SK-N-SH treated with all-trans-retinoic acid at 6 μM for 48 hours (cell line): ENCODE results near the gene CDX1.

Experiments
- ATAC-seq: fragments of 200-7000 bp; cut with Tn5 transposase; 3 replicates; pipeline ENCODE4 v1.9.1; 2020; ENCODE audit warnings: mild to moderate bottlenecking, moderate library complexity
- ARNTL ChIP-seq: fragments of 450-650 bp; formaldehyde crosslinking; IDR thresholded peaks from 2 replicates; pipeline ENCODE4 v1.5.0; 2020; ENCODE audit warnings: low read depth, mild to moderate bottlenecking, moderate library complexity, borderline replicate concordance
- BACH2 ChIP-seq: fragments of 250-450 bp; sonication (Bioruptor Pico); IDR thresholded peaks from 2 replicates; pipeline ENCODE4 v1.9.0; 2021; ENCODE audit warnings: mild to moderate bottlenecking, borderline replicate concordance
- CREB5 ChIP-seq: fragments of 250-450 bp; sonication (Bioruptor Pico); IDR thresholded peaks from 2 replicates; pipeline ENCODE4 v1.5.1; 2020; ENCODE audit warnings: low read depth, mild to moderate bottlenecking, moderate library complexity
- CSDC2 ChIP-seq: fragments of 250-450 bp; sonication (Bioruptor Pico); IDR thresholded peaks from 2 replicates; pipeline ENCODE4 v1.5.0; 2020; ENCODE audit warnings: mild to moderate bottlenecking, moderate library complexity
- CSRNP3 ChIP-seq: fragments of 250-450 bp; sonication (Bioruptor Pico); IDR thresholded peaks from 2 replicates; pipeline ENCODE4 v1.5.1; 2021; ENCODE audit warnings: mild to moderate bottlenecking, moderate library complexity
- ESRRG ChIP-seq: fragments of 250-450 bp; sonication (Bioruptor Pico); IDR thresholded peaks from 2 replicates; pipeline ENCODE4 v1.6.1; 2021; ENCODE audit warnings: mild to moderate bottlenecking
- GLIS3 ChIP-seq: fragments of 250-450 bp; sonication (Bioruptor Pico); IDR thresholded peaks from 2 replicates; pipeline ENCODE4 v1.5.0; 2020; ENCODE audit warnings: mild to moderate bottlenecking, moderate library complexity
- ISL1 ChIP-seq: fragments of 250-450 bp; sonication (Bioruptor Pico); IDR thresholded peaks from 2 replicates; pipeline ENCODE4 v2.1.2; 2022; ENCODE audit warnings: mild to moderate bottlenecking, moderate library complexity
- OSR1 ChIP-seq: fragments of 250-450 bp; sonication (Bioruptor Pico); IDR thresholded peaks from 2 replicates; pipeline ENCODE4 v1.8.0; 2022; ENCODE audit warnings: moderate library complexity, mild to moderate bottlenecking, inconsistent platforms
- PATZ1 ChIP-seq: fragments of 250-450 bp; sonication (Bioruptor Pico); IDR thresholded peaks from 2 replicates; pipeline ENCODE4 v1.8.0; 2020; ENCODE audit warnings: mild to moderate bottlenecking, moderate library complexity, borderline replicate concordance
- POU6F1 ChIP-seq: fragments of 250-450 bp; sonication (Bioruptor Pico); IDR thresholded peaks from 2 replicates; pipeline ENCODE4 v1.8.0; 2021; ENCODE audit warnings: low read depth, mild to moderate bottlenecking, moderate library complexity, borderline replicate concordance
- PPARA ChIP-seq: fragments of 250-450 bp; sonication (Bioruptor Pico); IDR thresholded peaks from 2 replicates; pipeline ENCODE4 v1.5.0; 2020; ENCODE audit warnings: mild to moderate bottlenecking, borderline replicate concordance
- RARB ChIP-seq: fragments of 250-450 bp; sonication (Bioruptor Pico); IDR thresholded peaks from 2 replicates; pipeline ENCODE4 v1.8.0; 2021; ENCODE audit warnings: mild to moderate bottlenecking, moderate library complexity
- SNAI2 ChIP-seq: fragments of 250-450 bp; sonication (Bioruptor Pico); IDR thresholded peaks from 2 replicates; pipeline ENCODE4 v1.5.0; 2020; ENCODE audit warnings: mild to moderate bottlenecking, moderate library complexity
- TCF4 ChIP-seq: fragments of 250-450 bp; sonication (Bioruptor Pico); IDR thresholded peaks from 2 replicates; pipeline ENCODE4 v1.8.0; 2021; ENCODE audit warnings: mild to moderate bottlenecking, moderate library complexity, borderline replicate concordance
- TOX ChIP-seq: fragments of 250-450 bp; sonication (Bioruptor Pico); IDR thresholded peaks from 2 replicates; pipeline ENCODE4 v1.8.0; 2021; ENCODE audit warnings: mild to moderate bottlenecking, moderate library complexity, borderline replicate concordance
- ZC3H10 ChIP-seq: fragments of 250-450 bp; sonication (Bioruptor Pico); IDR thresholded peaks from 2 replicates; pipeline ENCODE4 v1.5.1; 2021; ENCODE audit warnings: mild to moderate bottlenecking, moderate library complexity
- ZFP3 ChIP-seq: fragments of 250-450 bp; sonication (Bioruptor Pico); IDR thresholded peaks from 2 replicates; pipeline ENCODE4 v1.5.0; 2020; ENCODE audit warnings: mild to moderate bottlenecking, moderate library complexity
- ZFP30 ChIP-seq: fragments of 450-650 bp; formaldehyde crosslinking; IDR thresholded peaks from 2 replicates; pipeline ENCODE4 v1.5.0; 2022; ENCODE audit warnings: mild to moderate bottlenecking, moderate library complexity
- ZNF565 ChIP-seq: fragments of 450-650 bp; formaldehyde crosslinking; conservative IDR thresholded peaks from 2 replicates; pipeline ENCODE4 v1.5.0; 2020; ENCODE audit warnings: low read depth, mild to moderate bottlenecking, moderate library complexity
- ZNF70 ChIP-seq: fragments of 450-650 bp; formaldehyde crosslinking; IDR thresholded peaks from 2 replicates; pipeline ENCODE4 v1.5.0; 2020; ENCODE audit warnings: mild to moderate bottlenecking, moderate library complexity
- ZNF8 ChIP-seq: fragments of 450-650 bp; formaldehyde crosslinking; IDR thresholded peaks from 2 replicates; pipeline ENCODE4 v1.5.0; 2020; ENCODE audit warnings: mild to moderate bottlenecking, moderate library complexity

CDX1 gene

GRCh38 chr5:150122536-150123481, 43.8 kb upstream of the CDX1 start:
- no peak for TF ChIP-seq OSR1 (CRISPR knock-in tag)
- TF ChIP-seq ZFP30: no peak
- no peak for TF ChIP-seq ZNF70 (CRISPR knock-in tag)
- TF ChIP-seq ARNTL (CRISPR knock-in tag): no peak
- no peak for TF ChIP-seq RARB (CRISPR knock-in tag)
- TF ChIP-seq ZNF8: no peak
- no peak for TF ChIP-seq ZNF565
- no peak for TF ChIP-seq PATZ1 (CRISPR knock-in tag)
- TF ChIP-seq ZFP3 (CRISPR knock-in tag): no peak
- TF ChIP-seq TCF4 (CRISPR knock-in tag): no peak
- TF ChIP-seq CSDC2: no peak
- TF ChIP-seq GLIS3 (CRISPR knock-in tag): no peak
- no peak for TF ChIP-seq PPARA (CRISPR knock-in tag)
- no peak for TF ChIP-seq ZC3H10 (CRISPR knock-in tag)
- TF ChIP-seq BACH2 (CRISPR knock-in tag): no peak
- TF ChIP-seq SNAI2 (CRISPR knock-in tag): no peak
- no peak for TF ChIP-seq POU6F1 (CRISPR knock-in tag)
- TF ChIP-seq ESRRG (CRISPR knock-in tag): no peak
- TF ChIP-seq, all 23 proteins: peak for 0
- ATAC-seq: no peak

- TF ChIP-seq POU6F1 (CRISPR knock-in tag): no peak
- no peak for TF ChIP-seq OSR1 (CRISPR knock-in tag)
- TF ChIP-seq CSDC2: no peak
- no peak for TF ChIP-seq ZNF8
- TF ChIP-seq CREB5 (CRISPR knock-in tag): no peak
- TF ChIP-seq PATZ1 (CRISPR knock-in tag): no peak
- no peak for TF ChIP-seq ZNF70 (CRISPR knock-in tag)
- no peak for TF ChIP-seq BACH2 (CRISPR knock-in tag)
- no peak for TF ChIP-seq GLIS3 (CRISPR knock-in tag)
- no peak for TF ChIP-seq RARB (CRISPR knock-in tag)
- TF ChIP-seq ARNTL (CRISPR knock-in tag): no peak
- no peak for TF ChIP-seq TCF4 (CRISPR knock-in tag)
- TF ChIP-seq PPARA (CRISPR knock-in tag): no peak
- TF ChIP-seq ESRRG (CRISPR knock-in tag): no peak
- ATAC-seq: no peak
These were observed 43.0 kb upstream of the CDX1 start for GRCh38 chr5:150123542-150123941.

- no peak for ATAC-seq
- no peak for TF ChIP-seq RARB (CRISPR knock-in tag)
- TF ChIP-seq TOX (CRISPR knock-in tag): no peak
- TF ChIP-seq CSRNP3 (CRISPR knock-in tag): no peak
- TF ChIP-seq ZNF8: no peak
- no peak for TF ChIP-seq ZNF565
- TF ChIP-seq PATZ1 (CRISPR knock-in tag): no peak
- TF ChIP-seq ISL1: no peak
- TF ChIP-seq CREB5 (CRISPR knock-in tag): no peak
These were observed 42.4 kb upstream of the CDX1 start for GRCh38 chr5:150124111-150124557.
